HG03135 (cell line): ENCODE data around the gene S100A6.
"Not testable (repeated sequence)": the region's sequence is repeated elsewhere in the genome, so short reads cannot be mapped to it uniquely, and the experiment has no call there.

ENCODE experiments used
- ATAC-seq: cut with Tn5 transposase; IDR thresholded peaks from one replicate; pipeline ENCODE4 v1.9.1; 2021; ENCODE audit warnings: mild to moderate bottlenecking, moderate library complexity; ENCODE audit not compliant: unreplicated experiment

S100A6 gene

DNA sequence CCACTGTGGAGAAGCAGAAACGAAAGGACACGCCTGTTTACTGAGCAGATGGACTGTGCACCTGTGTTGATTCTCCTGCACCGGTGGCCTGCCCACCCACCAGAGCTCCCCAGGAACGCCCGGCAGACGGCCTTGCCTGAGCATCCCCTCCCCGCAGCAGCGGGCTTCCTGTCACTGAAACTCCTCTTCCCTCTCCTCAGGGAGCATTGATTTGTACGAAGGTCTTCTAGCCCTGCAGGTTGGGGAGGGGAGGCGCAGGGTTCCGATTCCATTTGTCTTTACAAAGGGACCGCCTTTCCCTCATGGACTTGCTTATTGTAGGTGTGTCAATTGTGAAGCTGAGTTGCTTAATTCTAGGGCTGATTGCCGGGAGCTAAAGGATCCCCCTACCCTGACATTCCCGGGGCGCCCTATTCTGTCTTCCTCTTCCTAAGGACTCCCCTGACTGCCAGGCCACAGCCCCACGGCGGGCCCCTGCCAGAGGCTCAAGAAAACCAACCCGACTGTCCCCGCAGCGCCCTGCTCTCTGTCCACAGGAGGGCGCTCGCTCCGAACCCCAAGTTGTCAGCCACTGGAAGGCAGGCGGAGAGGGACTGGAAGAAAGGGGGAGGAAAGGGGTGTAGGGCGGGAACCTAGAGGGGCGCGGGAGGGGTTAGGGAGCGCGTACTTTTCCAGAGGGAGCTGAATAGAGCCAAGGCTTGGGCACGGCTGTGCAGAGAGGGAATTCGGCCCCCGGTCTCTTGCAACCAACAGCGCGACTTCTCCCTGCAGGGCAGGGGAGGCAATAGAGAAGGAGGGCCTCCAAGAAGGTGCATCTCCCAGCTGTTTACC lies 2.8 kb downstream of the S100A6 start:
- ATAC-seq = no peak

- ATAC-seq = no peak
Measured at GRCh38 chr1:153532181-153532580, 3.6 kb downstream of the S100A6 start.

GRCh38 chr1:153531638-153532037 lies 4.2 kb downstream of the S100A6 start:
- ATAC-seq = no peak

GRCh38 chr1:153527683-153528040 lies 8.1 kb downstream of the S100A6 start:
- ATAC-seq = no peak

GRCh38 chr1:153527023-153527682 lies 8.6 kb downstream of the S100A6 start:
- ATAC-seq = no peak

GRCh38 chr1:153526132-153526543 lies 9.7 kb downstream of the S100A6 start:
- ATAC-seq = no peak

DNA sequence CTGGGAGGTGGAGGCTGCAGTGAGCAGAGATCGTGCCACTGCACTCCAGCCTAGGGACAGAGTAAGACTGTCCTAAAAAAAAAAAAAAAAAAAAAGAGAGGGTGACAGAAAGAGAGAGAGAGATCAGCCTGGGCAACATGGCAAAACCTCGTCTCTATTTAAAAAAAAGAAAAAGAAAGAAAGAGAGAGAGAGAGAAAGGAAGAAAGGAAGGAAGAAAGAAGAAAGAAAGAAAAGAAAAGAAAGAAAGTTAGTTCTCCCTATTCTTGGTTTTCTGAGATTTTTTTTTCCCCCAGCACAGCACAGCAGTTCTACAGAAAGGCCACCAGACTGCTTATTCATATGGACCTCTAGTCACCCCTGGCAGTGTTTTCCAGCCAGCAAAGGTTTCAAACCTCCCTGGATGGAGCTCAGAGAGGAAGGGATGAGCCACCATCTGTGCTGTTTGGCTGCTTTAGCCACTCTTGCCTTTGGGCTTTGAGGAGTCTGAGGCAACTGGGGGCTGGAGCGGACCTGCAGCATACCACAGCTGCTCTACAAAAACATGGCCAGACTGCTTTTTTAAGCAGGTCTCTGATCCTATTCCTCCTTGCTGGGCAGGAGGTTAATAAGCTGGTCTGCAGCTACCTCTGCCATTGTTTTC lies 10.6 kb downstream of the S100A6 start:
- ATAC-seq = no peak

GRCh38 chr1:153522353-153523048 lies 13.3 kb downstream of the S100A6 start:
- ATAC-seq = not testable (repeated sequence)

DNA sequence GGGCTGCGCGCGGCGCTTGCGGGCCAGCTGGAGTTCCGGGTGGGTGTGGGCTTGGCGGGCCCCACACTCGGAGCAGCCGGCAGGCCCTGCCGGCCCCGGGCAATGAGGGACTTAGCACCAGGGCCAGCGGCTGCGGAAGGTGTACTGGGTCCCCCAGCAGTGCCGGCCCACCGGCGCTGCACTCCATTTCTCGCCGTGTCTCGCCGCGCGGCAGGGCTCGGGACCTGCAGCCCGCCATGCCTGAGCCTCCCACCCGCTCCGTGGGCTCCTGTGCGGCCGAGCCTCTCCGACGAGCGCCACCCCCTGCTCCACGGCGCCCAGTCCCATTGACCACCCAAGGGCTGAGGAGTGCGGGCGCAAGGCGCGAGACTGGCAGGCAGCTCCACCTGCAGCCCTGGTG lies 14.0 kb downstream of the S100A6 start:
- ATAC-seq = not testable (repeated sequence)

DNA sequence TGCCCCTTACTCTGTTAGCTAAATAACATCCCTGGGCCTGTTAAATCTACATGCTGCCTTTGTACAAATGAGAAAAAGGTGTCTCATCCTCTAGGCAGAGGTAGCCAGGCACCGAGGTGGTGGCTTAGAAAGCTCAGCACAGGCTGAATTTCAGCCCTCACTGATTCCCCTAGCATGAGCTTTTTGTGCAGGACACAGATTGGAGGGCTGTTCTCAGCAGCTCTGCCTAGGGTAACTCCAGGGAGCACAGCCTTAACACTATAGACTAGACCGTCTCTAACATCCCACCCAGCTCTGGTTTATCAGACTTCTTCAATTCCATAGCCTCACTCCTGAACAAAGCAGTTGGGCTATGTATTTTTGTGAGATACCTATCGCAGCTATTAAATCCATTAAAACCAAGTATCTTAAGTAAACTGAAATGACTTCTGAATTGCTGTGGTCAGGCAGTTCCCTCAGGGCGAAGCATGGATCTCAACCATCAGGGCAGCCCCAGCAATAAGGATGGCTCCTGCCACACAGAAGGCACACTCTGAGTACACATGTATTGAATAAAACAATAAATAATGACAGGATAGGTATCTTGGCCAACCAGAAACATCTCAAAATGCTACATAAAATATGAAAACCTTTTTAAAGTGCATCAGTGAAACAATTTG lies 14.8 kb downstream of the S100A6 start:
- ATAC-seq = no peak

DNA sequence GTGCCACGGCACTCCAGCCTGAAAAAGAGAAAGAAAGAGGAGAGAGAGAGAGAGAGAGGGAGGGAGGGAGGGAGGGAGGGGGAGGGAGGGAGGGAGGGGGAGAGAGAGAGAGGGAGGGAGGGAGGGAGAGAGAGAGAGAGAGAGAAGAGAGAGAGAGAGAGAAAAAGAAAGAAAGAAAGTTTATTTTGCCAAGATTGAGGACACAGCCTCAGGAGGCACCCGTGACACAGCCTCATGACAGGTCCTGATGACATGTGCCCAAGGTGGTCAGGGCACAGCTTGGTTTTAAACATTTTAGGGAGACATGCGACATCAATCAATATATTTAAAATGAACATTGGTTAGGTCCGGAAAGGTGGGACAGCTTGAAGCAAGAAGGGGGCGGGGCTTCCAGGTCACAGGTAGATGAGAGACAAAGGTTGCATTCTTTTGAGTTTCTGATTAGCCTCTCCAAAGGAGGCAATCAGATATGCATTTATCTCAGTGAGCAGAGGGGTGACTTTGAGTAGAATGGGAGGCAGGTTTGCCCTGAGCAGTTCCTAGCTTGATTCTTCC lies 15.6 kb downstream of the S100A6 start:
- ATAC-seq = not testable (repeated sequence)

DNA sequence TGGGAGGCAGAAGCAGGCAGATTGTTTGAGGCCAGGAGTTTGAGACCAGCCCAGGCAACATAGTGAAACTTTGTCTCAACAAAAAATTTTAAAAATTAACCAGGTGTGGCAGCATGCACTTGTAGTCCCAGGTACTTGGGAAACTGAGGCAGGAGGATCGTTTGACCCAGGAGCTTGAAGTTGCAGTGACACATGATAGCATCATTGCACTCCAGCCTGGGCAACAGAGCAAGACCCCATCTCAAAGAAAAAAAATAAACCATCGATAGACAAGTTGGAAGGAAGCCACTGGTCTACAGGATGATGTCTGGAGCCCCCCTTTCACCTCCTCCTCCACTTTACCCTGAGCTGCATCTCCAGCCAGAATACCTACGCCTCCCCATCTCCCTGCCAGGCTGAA lies 16.5 kb downstream of the S100A6 start:
- no peak for ATAC-seq

DNA sequence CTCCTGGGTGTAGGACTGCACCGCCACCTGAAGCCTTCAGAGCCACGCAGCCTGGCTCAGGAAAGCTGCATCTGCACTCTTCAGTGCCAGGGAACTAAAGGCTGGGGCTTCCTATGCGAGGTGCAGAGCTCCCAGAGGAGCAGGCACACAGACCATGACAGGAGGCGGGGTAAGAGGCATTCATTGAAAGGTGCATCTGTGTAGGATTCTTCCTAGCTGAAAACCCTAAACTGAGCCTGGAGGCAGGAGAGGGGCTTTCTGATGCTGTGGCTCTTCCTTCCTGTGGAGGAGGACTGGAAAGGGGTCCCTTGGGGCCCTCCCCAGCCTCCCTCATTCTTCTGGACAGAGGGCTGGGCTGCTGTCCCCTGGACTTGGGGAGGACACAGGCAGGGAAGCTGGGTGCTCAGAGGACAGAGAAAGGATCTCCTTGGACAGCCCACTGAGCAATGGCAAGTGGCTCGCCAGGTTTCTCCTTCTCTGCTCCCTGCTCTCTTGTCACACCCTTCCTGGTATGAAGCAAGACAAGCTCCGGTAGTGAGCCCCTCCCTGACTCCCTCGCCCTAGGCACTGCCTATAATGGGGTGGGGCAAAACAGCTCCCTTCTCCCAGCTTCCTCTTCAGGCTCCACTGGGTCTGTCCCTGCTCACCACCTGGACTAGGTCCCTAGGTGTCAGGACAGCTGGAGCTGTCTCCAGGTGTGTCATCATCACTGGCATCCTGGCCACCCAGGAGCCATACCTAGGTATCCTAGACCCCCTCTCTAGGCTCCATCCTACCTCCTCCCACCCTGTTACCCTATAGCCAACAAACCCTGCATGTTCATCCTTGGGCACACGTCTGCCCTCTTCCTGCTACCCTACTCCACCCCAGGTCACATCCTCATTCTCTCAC lies 20.0 kb downstream of the S100A6 start:
- no peak for ATAC-seq

GRCh38 chr1:153513666-153514065 lies 22.1 kb downstream of the S100A6 start:
- ATAC-seq = no peak

- ATAC-seq = no peak
Measured at GRCh38 chr1:153513023-153513422, 22.8 kb downstream of the S100A6 start.

DNA sequence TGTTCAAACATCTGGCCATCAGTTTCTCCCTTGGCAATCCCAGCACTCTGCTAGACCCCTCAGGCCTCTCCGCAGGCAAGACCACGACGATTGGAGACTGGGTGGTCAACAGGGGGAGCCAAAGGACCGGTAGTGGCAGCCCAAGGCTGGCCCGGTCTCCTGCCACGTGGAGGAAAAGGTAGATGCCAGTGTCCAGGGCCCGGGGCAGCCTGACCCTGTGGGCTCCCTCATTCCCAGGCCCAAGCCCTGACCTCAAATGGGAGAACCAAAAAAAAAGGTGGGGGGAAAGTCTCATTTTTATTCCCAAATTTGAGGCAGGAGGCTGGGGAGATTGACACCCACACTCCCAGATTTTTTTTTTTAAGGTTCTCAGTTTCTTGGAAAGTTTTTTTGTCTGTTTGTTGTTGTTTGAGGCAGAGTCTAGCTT lies 24.8 kb downstream of the S100A6 start:
- ATAC-seq = peak; percentile 65

DNA sequence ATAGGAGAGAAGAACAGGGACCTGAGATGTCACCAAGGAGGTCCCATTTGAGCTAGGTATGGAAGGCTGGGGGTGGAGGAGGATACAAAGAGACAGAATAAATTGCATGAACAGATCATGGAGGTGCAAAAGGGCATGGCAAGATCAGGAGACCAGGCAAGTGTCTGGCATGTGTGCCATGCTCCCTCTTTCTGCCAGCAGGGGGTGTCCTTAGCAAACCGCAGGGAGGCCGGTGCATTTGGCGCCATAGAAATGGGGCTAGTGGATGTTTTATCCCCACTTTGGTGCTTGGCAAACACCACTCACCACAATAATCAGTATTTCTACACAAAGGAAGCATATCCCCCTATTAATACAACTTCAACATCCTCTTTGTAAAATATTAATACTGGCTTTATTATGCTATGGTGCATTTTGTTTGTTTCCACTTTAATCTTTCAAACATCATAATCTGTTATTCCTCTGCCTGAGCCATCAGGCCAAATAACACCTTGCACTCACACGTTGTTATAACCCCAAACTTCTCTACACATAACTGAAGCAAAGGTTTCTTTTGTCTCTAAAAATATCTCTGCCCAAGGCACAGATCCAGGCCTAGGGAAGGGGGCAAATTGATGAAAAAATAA lies 25.9 kb downstream of the S100A6 start:
- no peak for ATAC-seq

GRCh38 chr1:153509036-153509435 lies 26.8 kb downstream of the S100A6 start:
- no peak for ATAC-seq
